ENCODE results near the gene CBR3.

DNA sequence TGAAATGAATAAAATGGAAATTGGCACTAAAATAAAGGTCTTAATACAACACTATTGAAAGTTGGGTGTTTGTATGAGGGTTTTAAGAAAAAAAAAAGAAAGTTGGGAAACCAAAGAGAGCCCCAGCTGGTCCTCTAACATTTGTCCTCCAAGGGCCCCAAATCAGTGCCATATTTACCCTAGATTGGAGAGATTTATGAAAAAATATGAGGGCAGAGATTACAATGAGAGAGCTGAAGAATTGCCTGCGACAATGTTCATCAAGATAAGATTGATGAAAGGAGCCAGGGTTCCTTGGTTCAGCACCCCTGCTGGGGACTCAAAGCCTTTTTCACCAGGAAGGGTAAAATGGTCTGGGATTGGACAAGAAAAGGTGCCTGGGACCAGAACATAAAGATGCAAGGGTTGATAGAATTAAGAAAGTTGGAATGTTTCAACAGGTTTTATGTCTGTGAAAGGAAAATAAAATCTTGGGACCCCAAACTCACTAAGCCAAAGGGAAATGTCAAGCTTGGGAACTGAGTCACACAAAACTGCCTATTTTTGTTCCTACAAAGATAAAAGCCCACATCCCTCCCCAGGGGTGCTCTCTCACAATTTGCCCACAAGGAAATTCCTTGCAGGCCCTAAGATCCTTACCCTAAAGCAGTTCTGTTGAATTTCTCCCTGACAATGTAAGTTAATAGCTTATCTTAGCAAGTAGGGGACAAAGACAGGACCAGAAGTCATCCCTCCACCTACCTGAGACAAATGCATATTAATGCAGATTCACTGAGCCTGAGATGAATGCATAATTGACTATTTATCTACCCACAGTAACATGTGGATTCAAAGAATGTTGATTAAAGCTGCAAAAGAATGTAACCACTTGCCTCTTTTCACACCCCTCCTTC is 38.2 kb upstream of the CBR3 start:
- TF ChIP-seq EZH2 (IDR thresholded peaks at IDR 0.05; ENCODE audit: borderline replicate concordance, low read depth, low read length, severe bottlenecking) (no peak), GATA2 (IDR thresholded peaks at IDR 0.05; ENCODE audit: insufficient read depth, insufficient read length, low read depth, low read length) (no peak), POLR2A (IDR thresholded peaks at IDR 0.05; ENCODE audit: low read depth, low read length) (no peak), FOS (IDR thresholded peaks at IDR 0.05; ENCODE audit: borderline replicate concordance, insufficient read depth, low read length) (no peak), POLR2AphosphoS5 (IDR thresholded peaks at IDR 0.05; ENCODE audit: insufficient read depth, low read depth, low read length) (no peak)
- TF ChIP-seq, protein P1, sequence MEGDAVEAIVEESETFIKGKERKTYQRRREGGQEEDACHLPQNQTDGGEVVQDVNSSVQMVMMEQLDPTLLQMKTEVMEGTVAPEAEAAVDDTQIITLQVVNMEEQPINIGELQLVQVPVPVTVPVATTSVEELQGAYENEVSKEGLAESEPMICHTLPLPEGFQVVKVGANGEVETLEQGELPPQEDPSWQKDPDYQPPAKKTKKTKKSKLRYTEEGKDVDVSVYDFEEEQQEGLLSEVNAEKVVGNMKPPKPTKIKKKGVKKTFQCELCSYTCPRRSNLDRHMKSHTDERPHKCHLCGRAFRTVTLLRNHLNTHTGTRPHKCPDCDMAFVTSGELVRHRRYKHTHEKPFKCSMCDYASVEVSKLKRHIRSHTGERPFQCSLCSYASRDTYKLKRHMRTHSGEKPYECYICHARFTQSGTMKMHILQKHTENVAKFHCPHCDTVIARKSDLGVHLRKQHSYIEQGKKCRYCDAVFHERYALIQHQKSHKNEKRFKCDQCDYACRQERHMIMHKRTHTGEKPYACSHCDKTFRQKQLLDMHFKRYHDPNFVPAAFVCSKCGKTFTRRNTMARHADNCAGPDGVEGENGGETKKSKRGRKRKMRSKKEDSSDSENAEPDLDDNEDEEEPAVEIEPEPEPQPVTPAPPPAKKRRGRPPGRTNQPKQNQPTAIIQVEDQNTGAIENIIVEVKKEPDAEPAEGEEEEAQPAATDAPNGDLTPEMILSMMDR (IDR thresholded peaks at IDR 0.05; ENCODE audit: extremely low read depth in 1 of 2, insufficient read depth in 1 of 2, low read depth in 1 of 2, low read length in 2 of 2) = no peak
- TF ChIP-seq, protein P2, sequence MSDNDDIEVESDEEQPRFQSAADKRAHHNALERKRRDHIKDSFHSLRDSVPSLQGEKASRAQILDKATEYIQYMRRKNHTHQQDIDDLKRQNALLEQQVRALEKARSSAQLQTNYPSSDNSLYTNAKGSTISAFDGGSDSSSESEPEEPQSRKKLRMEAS (IDR thresholded peaks at IDR 0.05; ENCODE audit: insufficient read depth, insufficient read length) = no peak

Data from endothelial cell of umbilical vein (primary cell).